Measurements from ENCODE around the gene RGS3. TPM values are rescaled to one million over a fixed set of nuclear protein-coding genes. Genes with fewer than 3 reads are reported as not detected.
A peak's percentile ranks its signal among the peaks of the same experiment; 100 is the strongest.
"Not testable (repeated sequence)": the region's sequence is repeated elsewhere in the genome, so short reads cannot be mapped to it uniquely, and the experiment has no call there.

Gene RGS3
- total RNA-seq, 1 experiment from 2014 or later, result 148 TPM

DNA sequence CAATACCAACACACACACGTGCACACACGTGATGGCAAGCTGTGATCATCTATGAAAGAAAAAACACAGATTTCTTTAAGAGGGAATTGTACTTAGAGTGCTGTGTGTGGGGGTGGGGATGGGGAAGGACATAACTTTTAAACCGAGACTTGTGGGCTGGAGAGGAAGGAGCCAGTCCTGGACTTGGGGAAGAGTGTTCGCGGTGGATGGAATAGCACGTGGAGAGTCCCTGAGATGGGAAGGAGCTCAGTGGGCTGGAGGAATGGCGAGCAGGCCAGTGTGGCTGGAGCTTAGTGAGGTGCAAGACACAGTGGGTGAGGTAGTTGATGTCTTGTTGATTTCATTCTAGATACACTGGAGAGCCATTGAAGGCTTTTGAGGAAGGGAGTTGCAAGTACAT, 78.5 kb downstream of the RGS3 start:
- H3K27me3 ChIP-seq, result no peaks in the 10 kb centered on the region
- H3K9me3 ChIP-seq, result no peaks in the 10 kb centered on the region
- DNase-seq, result no peak
- H3K36me3 ChIP-seq, result no peaks in the 10 kb centered on the region
- H3K4me3 ChIP-seq, result no peak overlapping the region

DNA sequence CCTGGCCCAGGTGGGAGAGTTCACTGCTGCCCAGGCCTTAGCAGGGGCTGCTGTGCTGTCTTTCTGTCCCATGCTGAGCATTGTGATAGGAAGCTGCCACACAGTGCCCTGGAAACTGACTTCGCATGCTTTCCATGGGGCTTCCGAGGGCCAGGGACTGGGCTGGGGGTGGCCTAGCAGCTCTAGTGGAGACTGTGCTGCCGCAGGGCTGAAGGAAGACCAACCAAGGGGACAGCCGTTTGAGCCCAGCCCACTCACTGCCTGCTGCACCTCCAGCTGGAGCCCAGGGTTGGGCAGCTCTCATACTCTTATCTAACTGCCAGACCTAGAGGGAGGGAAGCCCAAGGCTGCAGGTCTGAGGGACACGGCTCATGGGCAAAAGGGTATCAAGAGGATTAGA, 79.2 kb downstream of the RGS3 start:
- H3K27me3 ChIP-seq, result no peaks in the 10 kb centered on the region
- no peaks in the 10 kb centered on the region for H3K9me3 ChIP-seq
- no peak for DNase-seq
- no peaks in the 10 kb centered on the region for H3K36me3 ChIP-seq
- H3K4me3 ChIP-seq, result no peak overlapping the region

DNA sequence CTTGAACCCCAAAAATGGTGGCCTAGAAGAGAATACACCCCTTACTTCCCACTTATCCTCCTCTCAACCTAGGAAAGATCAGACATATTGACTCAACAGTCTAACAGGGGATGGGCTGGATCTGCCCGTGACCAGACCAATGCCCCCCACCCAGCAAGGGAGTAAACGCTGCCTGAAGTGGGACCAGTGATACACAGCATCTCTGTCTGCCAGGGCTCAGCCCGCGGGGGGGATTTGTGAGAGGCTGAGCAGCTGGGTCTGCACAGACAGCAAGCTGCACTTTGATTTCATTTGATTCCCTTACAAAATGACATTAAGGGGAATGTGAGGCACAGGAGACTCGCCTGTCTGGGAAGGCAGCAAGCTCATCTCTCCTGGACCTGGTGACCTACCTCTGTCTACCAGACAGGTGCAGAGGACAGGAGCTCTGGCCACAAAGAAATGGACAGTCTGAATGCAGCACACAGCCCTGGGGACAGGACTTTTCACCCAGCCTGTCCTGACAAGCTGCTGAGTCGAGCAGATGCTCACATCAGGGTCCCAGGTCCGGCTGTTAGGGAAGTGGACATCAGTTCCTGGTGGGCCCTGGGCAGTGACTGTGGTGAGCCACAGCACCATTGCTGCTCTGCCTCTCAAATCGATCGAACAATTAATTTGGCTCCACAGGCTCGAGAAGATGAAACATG, 79.9 kb downstream of the RGS3 start:
- DNase-seq, result no peak
- H3K36me3 ChIP-seq, result no peaks in the 10 kb centered on the region

DNA sequence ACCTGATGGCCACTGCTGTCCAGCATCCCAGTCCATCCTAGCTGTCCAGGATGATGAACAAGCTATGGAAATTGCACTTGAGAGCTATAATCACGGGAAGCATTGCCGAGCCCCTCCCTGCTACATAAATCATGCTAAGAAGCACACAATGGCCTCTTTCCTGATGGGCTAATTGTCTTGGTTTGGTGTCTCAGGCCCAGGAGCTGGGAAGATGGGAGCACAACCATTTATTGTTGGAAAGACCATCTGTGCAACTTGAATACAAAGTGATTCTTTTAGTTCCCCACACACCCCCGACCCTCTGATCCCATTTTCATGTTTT, 80.4 kb downstream of the RGS3 start:
- Histone ChIP-seq H3K27me3 (no peaks in the 10 kb centered on the region), H3K4me3 (no peak overlapping the region), H3K36me3 (no peaks in the 10 kb centered on the region), H3K9me3 (no peaks in the 10 kb centered on the region)
- DNase-seq, result no peak

More for the DNA sequence above, 79.9 kb downstream of the RGS3 start:
- H3K9me3 ChIP-seq, result no peaks in the 10 kb centered on the region
- no peaks in the 10 kb centered on the region for H3K27me3 ChIP-seq
- no peak overlapping the region for H3K4me3 ChIP-seq

DNA sequence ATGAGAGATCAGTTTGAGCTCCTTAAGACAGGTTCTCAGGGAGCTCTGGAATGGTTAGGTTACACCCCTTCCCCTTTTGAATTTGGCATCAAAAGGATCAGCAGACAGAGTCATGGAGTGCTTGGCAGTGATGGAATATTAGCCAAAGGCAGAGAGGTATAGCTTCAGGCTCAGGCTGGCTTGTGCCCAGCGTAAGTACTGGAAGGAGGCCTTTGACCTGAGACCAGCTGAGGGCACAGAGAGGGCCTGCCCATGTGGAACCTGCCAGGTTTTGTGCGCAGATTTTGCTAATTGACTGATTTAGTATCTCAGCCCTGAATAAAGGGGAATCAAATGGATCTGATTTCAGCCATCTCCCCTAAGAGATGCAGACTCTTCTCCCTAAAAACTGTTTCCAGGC, 81.5 kb downstream of the RGS3 start:
- no peaks in the 10 kb centered on the region for H3K27me3 ChIP-seq
- no peak overlapping the region for H3K4me3 ChIP-seq
- no peaks in the 10 kb centered on the region for H3K36me3 ChIP-seq
- H3K9me3 ChIP-seq, result no peaks in the 10 kb centered on the region
- DNase-seq, result no peak

DNA sequence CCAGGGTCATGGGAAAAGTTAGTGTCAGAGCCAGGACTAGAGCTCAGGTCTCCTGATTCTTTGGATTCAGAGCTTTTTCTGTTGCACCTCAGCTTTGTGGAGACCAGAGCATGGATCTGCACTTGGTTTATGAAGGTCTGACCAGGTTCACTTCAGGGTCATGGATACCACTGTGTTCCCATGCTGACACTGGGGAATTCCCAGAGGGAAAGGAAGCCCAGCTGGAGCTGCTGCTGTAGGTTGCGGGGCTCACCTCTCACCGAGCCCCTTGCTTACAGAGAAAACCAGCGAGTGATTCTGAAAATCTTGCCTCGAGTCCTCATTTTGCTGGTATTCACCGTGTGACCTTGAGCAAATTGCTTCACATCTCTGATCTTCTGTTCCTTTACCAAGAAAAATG, 83.0 kb downstream of the RGS3 start:
- H3K27me3 ChIP-seq, result no peaks in the 10 kb centered on the region
- no peaks in the 10 kb centered on the region for H3K9me3 ChIP-seq
- no peak overlapping the region for H3K4me3 ChIP-seq
- DNase-seq, result no peak
- H3K36me3 ChIP-seq, result no peaks in the 10 kb centered on the region

DNA sequence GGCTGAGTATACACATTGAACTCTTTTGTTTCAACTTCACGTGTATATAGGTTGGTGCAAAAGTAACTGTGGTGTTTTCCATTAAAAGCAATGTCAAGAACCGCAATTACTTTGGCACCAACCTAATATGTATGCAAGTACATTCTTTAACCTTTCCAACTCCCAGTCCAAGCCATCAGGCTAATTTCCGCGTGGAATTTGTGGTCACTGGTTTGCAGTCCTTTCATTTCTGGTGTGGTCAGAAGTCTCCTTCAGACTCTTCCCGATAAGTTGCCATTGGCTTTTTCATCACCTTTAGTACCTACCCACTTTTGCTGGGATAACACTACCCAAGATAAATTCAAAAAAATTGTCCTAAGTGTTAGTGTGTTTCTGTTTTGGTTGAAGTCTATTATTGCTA, 84.0 kb downstream of the RGS3 start:
- H3K4me3 ChIP-seq, result no peak overlapping the region
- no peaks in the 10 kb centered on the region for H3K9me3 ChIP-seq
- H3K27me3 ChIP-seq, result no peaks in the 10 kb centered on the region
- no peaks in the 10 kb centered on the region for H3K36me3 ChIP-seq
- no peak for DNase-seq

DNA sequence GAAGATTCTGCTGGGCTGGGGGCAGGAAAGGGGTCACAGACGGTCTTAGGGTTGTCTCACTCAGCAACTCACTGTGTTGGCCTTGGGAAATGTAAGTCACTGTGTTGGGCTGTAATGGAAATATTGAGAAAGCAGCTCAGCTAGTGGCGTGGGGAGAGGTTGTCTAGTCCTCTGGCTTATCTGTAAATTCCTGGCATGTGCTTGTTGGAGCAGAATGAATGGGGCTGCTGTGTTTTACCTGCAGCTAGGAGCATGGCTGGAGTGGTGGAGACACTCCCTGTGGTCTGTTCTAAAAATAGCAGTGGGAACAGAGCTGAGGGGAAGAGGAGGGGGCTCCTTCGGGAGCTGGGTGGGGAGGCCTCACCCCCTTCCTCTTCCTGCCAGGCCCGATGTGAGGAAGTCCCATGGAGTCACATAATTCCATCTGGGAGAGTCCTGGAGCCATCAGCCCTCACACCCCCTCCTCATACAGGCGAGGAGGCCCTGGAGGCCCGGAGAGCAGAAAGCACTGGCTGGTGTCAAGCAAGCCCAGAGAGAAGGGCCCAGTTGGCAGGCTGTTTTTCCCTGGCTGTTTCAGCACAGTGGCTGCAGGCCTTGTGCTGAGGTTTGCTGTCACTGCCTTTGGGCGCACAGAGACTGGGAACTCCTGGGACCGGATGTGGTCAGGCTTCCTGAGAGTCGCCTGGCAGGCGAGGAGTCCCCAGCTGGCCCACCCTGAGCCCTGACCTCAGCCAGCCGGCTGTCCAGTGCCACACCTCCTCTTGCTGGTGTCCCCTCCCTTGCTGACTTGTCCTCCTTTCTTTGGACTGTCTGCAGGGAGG, 84.9 kb downstream of the RGS3 start:
- Histone ChIP-seq H3K9me3 (no peaks in the 10 kb centered on the region), H3K4me3 (no peak overlapping the region), H3K36me3 (no peaks in the 10 kb centered on the region), H3K27me3 (no peaks in the 10 kb centered on the region)
- peak; percentile 36 for DNase-seq

DNA sequence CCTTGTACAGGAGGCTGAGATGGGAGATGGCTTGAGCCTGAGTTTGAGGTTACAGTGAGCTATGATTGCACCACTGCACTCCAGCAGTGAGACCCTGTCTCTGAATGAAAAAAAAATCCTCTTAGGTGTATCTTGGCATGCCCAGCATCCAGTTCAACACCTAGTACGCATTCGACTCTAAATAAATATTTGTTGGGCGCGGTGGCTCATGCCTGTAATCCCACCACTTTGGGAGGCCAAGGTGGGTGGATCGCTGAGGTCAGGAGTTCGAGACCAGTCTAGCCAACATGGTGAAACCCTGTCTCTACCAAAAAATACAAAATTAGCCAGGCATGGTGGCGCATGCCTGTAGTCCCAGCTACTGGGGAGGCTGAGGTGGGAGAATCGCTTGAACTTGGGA, 86.4 kb downstream of the RGS3 start:
- H3K36me3 ChIP-seq, DNase-seq, H3K9me3 ChIP-seq, H3K4me3 ChIP-seq, H3K27me3 ChIP-seq: not testable (repeated sequence)

DNA sequence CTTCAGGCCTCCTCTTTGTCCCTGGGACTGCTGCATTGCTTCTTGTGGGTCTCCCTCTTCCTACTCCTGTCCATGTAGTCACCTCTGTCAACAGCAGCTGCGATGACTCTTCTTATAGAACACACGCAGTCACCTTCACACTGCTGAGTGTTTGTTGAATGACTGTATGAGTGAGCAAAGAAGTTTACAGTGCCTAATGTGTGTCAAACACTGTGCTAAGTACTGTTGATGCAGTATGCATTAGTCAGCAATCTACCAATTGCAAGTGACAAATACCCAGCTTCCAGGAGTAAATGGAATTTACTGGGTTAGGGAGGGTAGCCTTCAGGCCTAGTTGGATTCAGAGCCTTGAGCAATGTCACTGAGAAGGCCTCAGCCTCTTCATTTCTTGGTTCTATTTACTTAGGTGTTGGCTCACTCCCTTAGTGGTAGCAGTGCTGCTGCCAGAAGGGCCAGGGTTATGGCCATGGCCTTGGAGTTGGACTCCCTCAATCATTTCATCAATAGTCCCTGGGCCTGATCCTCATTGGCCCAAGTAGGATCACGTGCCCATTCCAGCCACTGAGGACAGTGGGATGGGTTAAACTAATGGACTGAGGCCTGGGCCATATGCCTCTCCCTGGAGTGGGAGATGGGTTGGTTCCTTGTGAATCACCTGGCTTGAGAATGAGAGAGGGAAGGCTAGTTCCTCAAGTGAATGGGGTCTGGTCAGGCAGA, 93.5 kb downstream of the RGS3 start:
- Histone ChIP-seq H3K27me3 (no peaks in the 10 kb centered on the region), H3K9me3 (no peaks in the 10 kb centered on the region), H3K4me3 (no peak overlapping the region), H3K36me3 (no peaks in the 10 kb centered on the region)
- no peak for DNase-seq

DNA sequence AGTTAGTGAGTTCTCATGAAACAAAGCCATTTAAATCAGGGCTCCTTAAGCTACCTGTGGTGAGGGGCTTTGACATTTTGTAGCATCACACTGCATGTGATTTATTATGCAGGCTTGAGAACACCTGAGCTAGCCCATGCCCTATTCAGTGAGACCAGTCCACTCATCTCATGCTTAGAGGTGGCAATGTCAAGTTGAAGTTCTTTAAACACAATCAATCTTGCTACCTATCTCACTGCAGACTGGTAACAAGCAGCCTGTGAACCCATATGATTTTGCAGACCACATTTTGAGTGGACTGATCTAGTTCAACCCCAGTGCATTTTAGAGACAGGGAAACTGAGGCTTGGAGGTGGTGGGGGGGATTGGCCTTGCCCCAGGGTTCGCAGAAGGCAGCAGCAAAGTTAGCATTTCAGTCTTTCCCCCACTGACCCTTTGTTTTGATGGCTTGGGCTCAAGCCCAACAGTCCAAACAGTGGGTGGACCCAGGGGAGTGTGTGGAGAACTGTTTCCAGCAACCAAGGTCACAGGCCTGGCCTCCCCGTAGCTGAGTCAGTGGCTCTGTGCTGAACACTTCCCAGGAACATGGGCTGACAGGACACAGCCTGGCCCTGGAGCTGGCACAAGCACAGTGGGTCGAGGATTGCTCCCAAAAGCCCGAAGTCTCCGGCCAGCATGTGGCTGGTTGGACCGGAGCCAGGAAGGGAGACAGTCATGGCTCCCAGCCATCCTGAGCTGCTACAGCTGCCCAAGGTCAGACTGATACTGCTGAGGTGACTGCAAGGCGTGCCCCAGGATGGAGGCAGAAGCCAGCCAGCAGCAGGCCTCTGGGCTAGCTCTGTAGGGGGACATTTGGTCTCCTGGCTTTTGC, 95.3 kb downstream of the RGS3 start:
- Histone ChIP-seq H3K27me3 (no peaks in the 10 kb centered on the region), H3K9me3 (no peaks in the 10 kb centered on the region), H3K36me3 (no peaks in the 10 kb centered on the region), H3K4me3 (no peak overlapping the region)
- peak; percentile 89 for DNase-seq

DNA sequence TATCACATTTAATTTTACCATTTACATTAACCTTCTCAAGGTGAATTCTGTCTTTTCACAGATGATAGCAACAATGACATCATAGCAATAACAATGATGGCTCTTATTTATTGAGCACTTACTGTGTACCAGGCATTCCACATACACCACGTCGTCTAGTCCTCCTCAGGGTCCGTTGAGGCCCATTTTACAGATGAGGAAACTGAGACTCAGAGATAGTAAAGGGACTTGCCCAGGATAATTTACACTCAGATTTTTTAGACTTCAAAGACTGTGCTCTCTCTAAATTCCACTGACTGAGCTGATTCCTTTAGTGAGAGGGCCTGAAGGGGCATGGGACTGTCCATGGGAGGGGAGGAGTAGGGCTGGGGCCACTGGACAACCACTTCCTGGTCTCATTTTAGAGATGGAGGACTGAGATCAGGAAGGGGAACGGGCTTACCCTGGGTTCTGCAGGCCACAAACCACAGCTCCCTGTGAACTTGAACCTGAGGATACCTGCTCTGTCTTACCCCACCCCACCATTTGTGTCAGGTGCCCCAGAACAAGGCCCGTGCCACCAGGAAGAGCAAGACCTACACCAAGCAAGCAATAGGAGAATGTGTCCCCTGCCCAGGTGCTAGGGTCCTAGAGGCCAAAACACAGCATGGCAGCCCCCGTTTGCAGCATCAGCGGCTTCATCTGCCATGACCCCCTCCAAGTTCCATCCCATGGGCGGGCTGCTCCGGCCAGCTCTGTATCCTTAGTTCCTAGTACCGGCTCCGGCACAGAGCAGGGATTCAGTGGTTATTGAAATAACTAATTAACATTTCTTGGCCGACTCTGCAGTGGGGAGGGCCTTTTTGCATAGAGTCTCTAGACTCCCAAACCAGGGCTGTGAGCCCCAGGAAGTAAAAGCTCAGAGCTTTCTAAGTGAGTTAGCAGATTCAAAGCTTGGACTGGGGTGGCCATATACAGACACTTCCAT, 96.6 kb downstream of the RGS3 start:
- no peak for DNase-seq
- Histone ChIP-seq H3K9me3 (no peaks in the 10 kb centered on the region), H3K36me3 (no peaks in the 10 kb centered on the region), H3K4me3 (no peak overlapping the region), H3K27me3 (no peaks in the 10 kb centered on the region)

DNA sequence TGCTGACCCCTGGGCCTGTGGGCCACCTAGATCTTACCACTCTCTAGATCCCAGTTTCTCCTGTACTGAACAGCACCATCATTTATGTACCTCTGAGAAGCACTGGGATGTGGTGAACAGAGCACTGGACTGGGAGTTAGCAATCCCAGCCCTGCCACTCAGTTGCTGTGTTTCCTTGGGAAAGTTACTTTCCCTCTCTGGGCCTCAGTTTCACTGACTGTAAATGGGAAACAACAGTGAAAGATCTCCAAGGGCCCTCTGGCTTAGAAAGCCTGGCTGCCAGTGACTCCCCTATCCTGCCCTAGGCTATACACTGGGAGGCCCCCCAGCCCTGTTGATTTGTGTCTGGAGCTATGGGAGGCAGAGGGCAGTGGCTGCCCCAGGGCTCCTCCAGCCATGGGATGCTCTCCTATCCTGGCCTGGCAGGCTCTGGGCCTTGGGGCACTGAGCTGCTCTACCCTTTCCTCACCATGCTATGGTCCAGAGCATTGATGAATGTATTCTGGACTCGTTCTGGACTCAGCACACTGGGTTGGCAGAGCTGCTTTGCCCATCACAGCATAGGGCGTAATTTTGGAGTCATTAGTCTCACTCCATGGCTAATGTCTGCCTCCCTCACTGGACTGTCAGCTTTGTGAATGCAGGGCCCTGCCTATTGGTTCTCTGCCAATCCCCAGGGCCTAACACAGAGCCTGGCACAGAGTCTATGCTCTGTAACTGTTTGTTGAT, 99.3 kb downstream of the RGS3 start:
- H3K36me3 ChIP-seq, result no peaks in the 10 kb centered on the region
- H3K9me3 ChIP-seq, result no peaks in the 10 kb centered on the region
- H3K27me3 ChIP-seq, result no peaks in the 10 kb centered on the region
- H3K4me3 ChIP-seq, result no peak overlapping the region
- no peak for DNase-seq

DNA sequence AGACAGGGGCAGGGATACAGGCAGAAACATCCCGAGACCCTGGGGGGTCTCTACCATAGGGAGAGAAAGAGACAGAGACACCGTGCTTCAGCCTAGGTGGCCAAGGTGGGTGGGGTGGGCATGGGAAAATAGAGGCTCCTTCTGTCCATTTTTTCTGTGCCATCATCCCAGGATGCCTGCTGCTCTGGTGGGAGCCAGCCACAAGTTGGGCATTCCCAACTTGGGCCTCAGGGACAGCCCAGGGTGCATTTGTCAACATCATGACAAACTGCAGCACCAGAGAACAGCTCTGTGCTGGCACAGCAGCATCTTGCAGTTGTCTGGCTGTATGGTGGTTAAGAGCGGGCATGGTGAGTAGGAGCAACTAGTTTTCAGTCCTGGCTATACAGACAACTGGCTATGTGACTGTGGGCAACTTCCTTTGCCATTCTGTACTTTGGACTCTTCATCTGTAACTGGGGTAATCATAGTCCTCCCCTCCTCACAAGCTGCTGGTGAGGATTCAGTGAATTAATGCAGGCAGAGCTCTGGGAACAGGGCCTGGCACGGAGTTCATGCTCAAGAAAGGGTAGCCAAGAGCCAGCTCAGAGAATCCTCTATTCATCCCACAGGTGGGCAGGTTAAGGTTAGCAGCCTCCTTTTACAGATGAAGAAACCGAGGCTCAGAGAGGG, 100.4 kb downstream of the RGS3 start:
- no peak for DNase-seq
- Histone ChIP-seq H3K27me3 (no peaks in the 10 kb centered on the region), H3K4me3 (no peak overlapping the region), H3K36me3 (no peaks in the 10 kb centered on the region), H3K9me3 (no peaks in the 10 kb centered on the region)
